AML-193 (cell line): ENCODE data around the gene PRRT3.
"Not testable (repeated sequence)": the region's sequence is repeated elsewhere in the genome, so short reads cannot be mapped to it uniquely, and the experiment has no call there.

ENCODE experiments used
- DNase-seq, 2 experiments: peaks; one replicate each; lab custom pipeline; 2025; lab: John Stamatoyannopoulos, UW

PRRT3 gene

GRCh38 chr3:9947025-9947995 lies 4.9 kb downstream of the PRRT3 start:
- DNase-seq: no peak

GRCh38 chr3:9946112-9947024 lies 5.8 kb downstream of the PRRT3 start:
- DNase-seq: no peak

- no peak for DNase-seq
Observed at GRCh38 chr3:9945358-9945757, 6.8 kb downstream of the PRRT3 start.

GRCh38 chr3:9944271-9944670 lies 7.9 kb downstream of the PRRT3 start:
- no peak for DNase-seq

GRCh38 chr3:9942934-9943690 lies 9.1 kb downstream of the PRRT3 start:
- DNase-seq: no peak

- DNase-seq: no peak
Observed at GRCh38 chr3:9942164-9942563, 10.0 kb downstream of the PRRT3 start.

GRCh38 chr3:9940746-9941145 lies 11.5 kb downstream of the PRRT3 start:
- DNase-seq: no peak

GRCh38 chr3:9939906-9940305 lies 12.3 kb downstream of the PRRT3 start:
- not testable (repeated sequence) for DNase-seq

- no peak for DNase-seq
Observed at GRCh38 chr3:9938966-9939365, 13.2 kb downstream of the PRRT3 start.

GRCh38 chr3:9937486-9938238 lies 14.5 kb downstream of the PRRT3 start:
- no peak for DNase-seq

- no peak for DNase-seq
Observed at GRCh38 chr3:9935966-9936510, 16.2 kb downstream of the PRRT3 start.

GRCh38 chr3:9934993-9935392 lies 17.2 kb downstream of the PRRT3 start:
- DNase-seq: no peak

GRCh38 chr3:9934235-9934621 lies 18.0 kb downstream of the PRRT3 start:
- peak in 1 of 2 experiments; percentile 53 for DNase-seq

- peak; percentile 95 to 96 for DNase-seq
Observed at GRCh38 chr3:9933561-9934234, 18.5 kb downstream of the PRRT3 start, which contains the start of gene CRELD1. TSS of gene CRELD1 (plus strand) at chr3:9933834. CDS start at chr3:9934439, 605 bp downstream.

GRCh38 chr3:9932843-9933560 lies 19.2 kb downstream of the PRRT3 start:
- peak; percentile 84 to 87 for DNase-seq

GRCh38 chr3:9932535-9932842 lies 19.7 kb downstream of the PRRT3 start:
- DNase-seq: no peak

GRCh38 chr3:9930804-9931418 lies 21.3 kb downstream of the PRRT3 start:
- DNase-seq: peak in 1 of 2 experiments; percentile 40

GRCh38 chr3:9928158-9928557 lies 24.1 kb downstream of the PRRT3 start:
- no peak for DNase-seq
